ENCODE results near the gene UBASH3A.
"Not testable (repeated sequence)": the region's sequence is repeated elsewhere in the genome, so short reads cannot be mapped to it uniquely, and the experiment has no call there.

UBASH3A gene

GRCh38 chr21:42404539-42404938 lies 837 bp downstream of the UBASH3A start:
- H3K36me3 Mint-ChIP-seq: peaks cover 6 to 7% of the 10 kb centered on the region in 2 donors
- H3K4me3 Mint-ChIP-seq: no peak overlapping the region
- DNase-seq: no peak
- peaks cover 7 to 9% of the 10 kb centered on the region in 2 donors for H3K9me3 Mint-ChIP-seq
- H3K27me3 Mint-ChIP-seq: peaks cover 0 to 3% of the 10 kb centered on the region in 2 donors
- H3K27ac Mint-ChIP-seq: no peak overlapping the region
- no peak for ATAC-seq (replicated peaks)
- H3K4me1 Mint-ChIP-seq: peaks cover 5 to 9% of the 10 kb centered on the region in 2 donors

- Mint-ChIP-seq H3K27ac (no peak overlapping the region), H3K27me3 (peaks cover 0 to 3% of the 10 kb centered on the region in 2 donors), H3K4me1 (peaks cover 5 to 7% of the 10 kb centered on the region in 2 donors), H3K36me3 (peaks cover 6 to 7% of the 10 kb centered on the region in 2 donors), H3K9me3 (peaks cover 7 to 9% of the 10 kb centered on the region in 2 donors), H3K4me3 (no peak overlapping the region)
- ATAC-seq (replicated peaks) (no peak), DNase-seq (no peak)
These were observed 1.6 kb downstream of the UBASH3A start for GRCh38 chr21:42405064-42406013.

GRCh38 chr21:42406201-42406621 lies 2.5 kb downstream of the UBASH3A start:
- ATAC-seq (replicated peaks) (no peak), DNase-seq (no peak)
- Mint-ChIP-seq H3K4me3 (no peak overlapping the region), H3K9me3 (peaks cover 7 to 9% of the 10 kb centered on the region in 2 donors), H3K27me3 (peaks cover 0 to 3% of the 10 kb centered on the region in 2 donors), H3K4me1 (peaks cover 5 to 6% of the 10 kb centered on the region in 2 donors), H3K36me3 (peaks cover 6 to 7% of the 10 kb centered on the region in 2 donors), H3K27ac (no peak overlapping the region)

GRCh38 chr21:42406866-42407265 lies 3.2 kb downstream of the UBASH3A start:
- DNase-seq (no peak), ATAC-seq (replicated peaks) (no peak)
- Mint-ChIP-seq H3K27ac (no peak overlapping the region), H3K4me1 (peaks cover 4 to 5% of the 10 kb centered on the region in 2 donors), H3K4me3 (no peak overlapping the region), H3K36me3 (peaks cover 2% of the 10 kb centered on the region in 2 donors), H3K9me3 (peaks cover 2 to 4% of the 10 kb centered on the region in 2 donors), H3K27me3 (peaks cover 0 to 3% of the 10 kb centered on the region in 2 donors)

- H3K27ac Mint-ChIP-seq: no peak overlapping the region
- ATAC-seq (replicated peaks): no peak
- H3K4me3 Mint-ChIP-seq: no peak overlapping the region
- H3K27me3 Mint-ChIP-seq: peaks cover 0 to 3% of the 10 kb centered on the region in 2 donors
- DNase-seq: no peak
- no peaks in the 10 kb centered on the region for H3K9me3 Mint-ChIP-seq
- H3K36me3 Mint-ChIP-seq: no peaks in the 10 kb centered on the region
- peaks cover 2 to 5% of the 10 kb centered on the region in 2 donors for H3K4me1 Mint-ChIP-seq
These were observed 3.8 kb downstream of the UBASH3A start for GRCh38 chr21:42407476-42407875.

GRCh38 chr21:42408718-42409117 lies 5.0 kb downstream of the UBASH3A start:
- not testable (repeated sequence) for H3K4me3 Mint-ChIP-seq; ATAC-seq (replicated peaks); DNase-seq; H3K27me3 Mint-ChIP-seq; H3K4me1 Mint-ChIP-seq; H3K36me3 Mint-ChIP-seq; H3K27ac Mint-ChIP-seq; H3K9me3 Mint-ChIP-seq

- ATAC-seq (replicated peaks) (no peak), DNase-seq (no peak)
- Mint-ChIP-seq H3K27ac (no peak overlapping the region), H3K27me3 (peaks cover 0 to 3% of the 10 kb centered on the region in 2 donors), H3K36me3 (no peaks in the 10 kb centered on the region), H3K4me1 (peaks cover 9 to 12% of the 10 kb centered on the region in 2 donors), H3K4me3 (no peak overlapping the region), H3K9me3 (no peaks in the 10 kb centered on the region)
These were observed 5.7 kb downstream of the UBASH3A start for GRCh38 chr21:42409366-42409765.

- ATAC-seq (replicated peaks) (no peak), DNase-seq (no peak)
- no peak overlapping the region for H3K4me3 Mint-ChIP-seq
- no peaks in the 10 kb centered on the region for H3K9me3 Mint-ChIP-seq
- H3K27me3 Mint-ChIP-seq: no peaks in the 10 kb centered on the region
- peaks cover 0 to 3% of the 10 kb centered on the region in 2 donors for H3K36me3 Mint-ChIP-seq
- H3K4me1 Mint-ChIP-seq: peaks cover 19 to 32% of the 10 kb centered on the region in 2 donors
- H3K27ac Mint-ChIP-seq: no peak overlapping the region
These were observed 7.6 kb downstream of the UBASH3A start for GRCh38 chr21:42411197-42411869.

GRCh38 chr21:42411891-42412635 lies 8.4 kb downstream of the UBASH3A start:
- DNase-seq (no peak), ATAC-seq (replicated peaks) (no peak)
- Mint-ChIP-seq H3K27ac (no peak overlapping the region), H3K4me3 (no peak overlapping the region), H3K9me3 (no peaks in the 10 kb centered on the region), H3K4me1 (peaks cover 19 to 39% of the 10 kb centered on the region in 2 donors), H3K36me3 (peaks cover 0 to 3% of the 10 kb centered on the region in 2 donors), H3K27me3 (no peaks in the 10 kb centered on the region)

- DNase-seq (no peak), ATAC-seq (replicated peaks) (no peak)
- Mint-ChIP-seq H3K27ac (no peak overlapping the region), H3K9me3 (no peaks in the 10 kb centered on the region), H3K36me3 (peaks cover 0 to 3% of the 10 kb centered on the region in 2 donors), H3K27me3 (no peaks in the 10 kb centered on the region), H3K4me1 (peaks cover 21 to 41% of the 10 kb centered on the region in 2 donors), H3K4me3 (no peak overlapping the region)
These were observed 8.9 kb downstream of the UBASH3A start for GRCh38 chr21:42412636-42412933.

- H3K36me3 Mint-ChIP-seq: peaks cover 0 to 3% of the 10 kb centered on the region in 2 donors
- peak overlapping the region; percentile 60 for H3K27ac Mint-ChIP-seq
- no peaks in the 10 kb centered on the region for H3K9me3 Mint-ChIP-seq
- no peaks in the 10 kb centered on the region for H3K27me3 Mint-ChIP-seq
- no peak for ATAC-seq (replicated peaks)
- H3K4me3 Mint-ChIP-seq: peak overlapping the region in 1 of 2 donors; percentile 39
- H3K4me1 Mint-ChIP-seq: peaks cover 21 to 41% of the 10 kb centered on the region in 2 donors
- DNase-seq: no peak
These were observed 9.4 kb downstream of the UBASH3A start for GRCh38 chr21:42413093-42413492.

GRCh38 chr21:42413500-42413899 lies 9.8 kb downstream of the UBASH3A start:
- Mint-ChIP-seq H3K9me3 (no peaks in the 10 kb centered on the region), H3K4me3 (peak overlapping the region in 1 of 2 donors; percentile 39), H3K27ac (peak overlapping the region; percentile 60), H3K36me3 (peaks cover 0 to 3% of the 10 kb centered on the region in 2 donors), H3K27me3 (no peaks in the 10 kb centered on the region), H3K4me1 (peaks cover 21 to 41% of the 10 kb centered on the region in 2 donors)
- DNase-seq: no peak
- peak in 1 of 2 donors; percentile 19 for ATAC-seq (replicated peaks)

- ATAC-seq (replicated peaks) (no peak), DNase-seq (no peak)
- peaks cover 0 to under 1% of the 10 kb centered on the region in 2 donors for H3K27me3 Mint-ChIP-seq
- H3K4me3 Mint-ChIP-seq: peak overlapping the region in 1 of 2 donors; percentile 20
- H3K36me3 Mint-ChIP-seq: peaks cover 0 to 3% of the 10 kb centered on the region in 2 donors
- H3K4me1 Mint-ChIP-seq: peaks cover 21 to 41% of the 10 kb centered on the region in 2 donors
- peak overlapping the region; percentile 99 for H3K27ac Mint-ChIP-seq
- H3K9me3 Mint-ChIP-seq: no peaks in the 10 kb centered on the region
These were observed 10.4 kb downstream of the UBASH3A start for GRCh38 chr21:42414066-42414465.

- peaks cover 0 to 3% of the 10 kb centered on the region in 2 donors for H3K36me3 Mint-ChIP-seq
- peak overlapping the region; percentile 69 to 71 for H3K4me3 Mint-ChIP-seq
- H3K9me3 Mint-ChIP-seq: peaks cover 0 to 2% of the 10 kb centered on the region in 2 donors
- peaks cover 4 to 5% of the 10 kb centered on the region in 2 donors for H3K27me3 Mint-ChIP-seq
- ATAC-seq (replicated peaks): no peak
- no peak for DNase-seq
- H3K4me1 Mint-ChIP-seq: peaks cover 21 to 41% of the 10 kb centered on the region in 2 donors
- peak overlapping the region; percentile 99 for H3K27ac Mint-ChIP-seq
These were observed 10.8 kb downstream of the UBASH3A start for GRCh38 chr21:42414553-42414927.

All from stimulated activated naive B cell treated with anti-CD40 and anti-IgM and Interleukin-4, amounts not matched to agents 10 μg/mL and 1 μg/mL and 100 μg/mL, for 72 hours (primary cell).